GM12872 (cell line): ENCODE results near the gene NTS.

ENCODE experiments used
- CTCF ChIP-seq: IDR thresholded peaks from 3 replicates; pipeline ENCODE4 v1.5.1; 2011; ENCODE audit warnings: low read depth, mild to moderate bottlenecking, low read length, moderate library complexity; ENCODE audit not compliant: insufficient read depth

Gene NTS

GRCh38 chr12:85874031-85874461, at the start of gene NTS:
NTS (plus strand) TSS chr12:85874295; CDS start chr12:85874404, 109 bp downstream.
- no peak for TF ChIP-seq CTCF

GRCh38 chr12:85825746-85826145, 48.3 kb upstream of the NTS start:
- no peak for TF ChIP-seq CTCF

- TF ChIP-seq CTCF = no peak
Observed at GRCh38 chr12:85828576-85828975, 45.5 kb upstream of the NTS start.

- TF ChIP-seq CTCF = no peak
Observed at GRCh38 chr12:85829391-85829790, 44.7 kb upstream of the NTS start.

GRCh38 chr12:85831327-85831990, 42.6 kb upstream of the NTS start:
- no peak for TF ChIP-seq CTCF

- no peak for TF ChIP-seq CTCF
Observed at GRCh38 chr12:85833579-85833978, 40.5 kb upstream of the NTS start.

- TF ChIP-seq CTCF = no peak
Observed at GRCh38 chr12:85834378-85834777, 39.7 kb upstream of the NTS start.
